GM13976 (cell line): ENCODE results near the gene TRIB2.

ENCODE experiments used
- DNase-seq: peaks from one replicate; pipeline ENCODE4 v3.0.0; 2012; ENCODE audit warnings: low spot score
- in situ Hi-C: fragments of 300-500 bp; cut with MboI; formaldehyde crosslinking; loops from one replicate; pipeline ENCODE4 v1.12.0; 2022; ENCODE audit warnings: low sequenced_read_pairs, mixed read lengths, inconsistent platforms; ENCODE audit not compliant: unreplicated experiment
- TF ChIP-seq, protein P1 (sequence below): IDR thresholded peaks from 2 replicates; pipeline ENCODE4 v1.5.1; 2012; ENCODE audit warnings: borderline replicate concordance, mild to moderate bottlenecking; ENCODE audit not compliant: insufficient read depth; ENCODE audit errors: extremely low read depth, missing control alignments, control extremely low read depth

TRIB2 gene

GRCh38 chr2:12685145-12685544 lies 31.6 kb upstream of the TRIB2 start:
- TF ChIP-seq, protein P1, sequence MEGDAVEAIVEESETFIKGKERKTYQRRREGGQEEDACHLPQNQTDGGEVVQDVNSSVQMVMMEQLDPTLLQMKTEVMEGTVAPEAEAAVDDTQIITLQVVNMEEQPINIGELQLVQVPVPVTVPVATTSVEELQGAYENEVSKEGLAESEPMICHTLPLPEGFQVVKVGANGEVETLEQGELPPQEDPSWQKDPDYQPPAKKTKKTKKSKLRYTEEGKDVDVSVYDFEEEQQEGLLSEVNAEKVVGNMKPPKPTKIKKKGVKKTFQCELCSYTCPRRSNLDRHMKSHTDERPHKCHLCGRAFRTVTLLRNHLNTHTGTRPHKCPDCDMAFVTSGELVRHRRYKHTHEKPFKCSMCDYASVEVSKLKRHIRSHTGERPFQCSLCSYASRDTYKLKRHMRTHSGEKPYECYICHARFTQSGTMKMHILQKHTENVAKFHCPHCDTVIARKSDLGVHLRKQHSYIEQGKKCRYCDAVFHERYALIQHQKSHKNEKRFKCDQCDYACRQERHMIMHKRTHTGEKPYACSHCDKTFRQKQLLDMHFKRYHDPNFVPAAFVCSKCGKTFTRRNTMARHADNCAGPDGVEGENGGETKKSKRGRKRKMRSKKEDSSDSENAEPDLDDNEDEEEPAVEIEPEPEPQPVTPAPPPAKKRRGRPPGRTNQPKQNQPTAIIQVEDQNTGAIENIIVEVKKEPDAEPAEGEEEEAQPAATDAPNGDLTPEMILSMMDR = no peak
- in situ Hi-C loops = no loop called here
- DNase-seq = no peak

GRCh38 chr2:12685956-12686355 lies 30.8 kb upstream of the TRIB2 start:
- in situ Hi-C loops = no loop called here
- TF ChIP-seq, protein P1 = no peak
- DNase-seq = no peak

DNA sequence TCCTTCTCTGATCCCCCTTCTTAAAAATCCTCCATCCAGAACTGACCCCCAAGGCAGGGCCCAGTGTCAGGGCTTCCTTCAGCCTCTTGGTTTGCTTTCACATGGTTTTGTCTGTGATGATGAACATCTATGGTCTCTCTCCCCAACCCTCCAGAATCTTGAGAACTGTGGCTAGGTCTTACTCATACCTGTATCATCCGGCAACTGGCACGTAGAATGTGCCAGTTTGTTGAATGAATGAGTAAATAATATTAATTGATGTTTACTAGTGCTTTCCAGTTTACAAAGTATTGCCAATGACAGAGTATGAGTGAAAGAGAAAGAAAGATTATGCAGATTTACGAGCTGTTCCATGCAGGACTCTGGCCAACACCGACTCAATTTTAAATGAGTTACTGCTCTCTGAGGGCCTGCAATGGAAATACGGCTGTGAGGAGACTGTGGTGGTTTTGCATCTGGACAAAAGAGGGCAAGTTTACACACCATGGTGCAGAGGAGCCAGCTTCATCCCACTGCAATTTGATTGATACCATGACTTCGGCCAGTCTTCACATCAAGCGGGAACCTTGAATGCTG lies 29.9 kb upstream of the TRIB2 start:
- DNase-seq = no peak
- TF ChIP-seq, protein P1 = no peak
- in situ Hi-C loops = no loop called here

DNA sequence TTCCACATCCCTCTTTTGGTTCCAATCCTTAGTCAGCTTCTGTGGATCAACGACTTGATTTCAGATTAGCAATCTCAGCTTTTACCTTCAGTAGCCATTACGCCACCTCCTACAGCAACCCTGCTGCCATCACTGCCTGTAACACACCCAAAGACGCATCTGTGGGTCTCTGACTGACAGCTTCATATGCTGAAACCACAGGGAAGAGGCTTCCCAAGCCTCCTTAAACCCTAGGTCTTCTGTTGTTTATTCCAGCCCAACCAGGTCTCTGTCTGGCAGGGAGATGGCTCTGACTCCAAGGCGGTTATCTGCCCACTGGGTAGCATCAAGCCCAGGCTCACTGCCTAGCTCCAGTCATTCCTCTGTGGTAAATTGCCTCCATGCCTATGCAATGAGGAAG lies 28.6 kb upstream of the TRIB2 start:
- TF ChIP-seq, protein P1 = no peak
- no peak for DNase-seq
- in situ Hi-C loops = no loop called here

GRCh38 chr2:12688893-12689292 lies 27.8 kb upstream of the TRIB2 start:
- in situ Hi-C loops = no loop called here
- DNase-seq = no peak
- TF ChIP-seq, protein P1 = no peak

GRCh38 chr2:12693509-12693908 lies 23.2 kb upstream of the TRIB2 start:
- in situ Hi-C loops = no loop called here
- TF ChIP-seq, protein P1 = no peak
- no peak for DNase-seq
